ENCODE results near the gene CSAD. TPM values are rescaled to one million over a fixed set of nuclear protein-coding genes. Genes with fewer than 3 reads are reported as not detected.

The CSAD gene
- total RNA-seq, 1 experiment from 2014 or later, result 32.3 TPM

DNA sequence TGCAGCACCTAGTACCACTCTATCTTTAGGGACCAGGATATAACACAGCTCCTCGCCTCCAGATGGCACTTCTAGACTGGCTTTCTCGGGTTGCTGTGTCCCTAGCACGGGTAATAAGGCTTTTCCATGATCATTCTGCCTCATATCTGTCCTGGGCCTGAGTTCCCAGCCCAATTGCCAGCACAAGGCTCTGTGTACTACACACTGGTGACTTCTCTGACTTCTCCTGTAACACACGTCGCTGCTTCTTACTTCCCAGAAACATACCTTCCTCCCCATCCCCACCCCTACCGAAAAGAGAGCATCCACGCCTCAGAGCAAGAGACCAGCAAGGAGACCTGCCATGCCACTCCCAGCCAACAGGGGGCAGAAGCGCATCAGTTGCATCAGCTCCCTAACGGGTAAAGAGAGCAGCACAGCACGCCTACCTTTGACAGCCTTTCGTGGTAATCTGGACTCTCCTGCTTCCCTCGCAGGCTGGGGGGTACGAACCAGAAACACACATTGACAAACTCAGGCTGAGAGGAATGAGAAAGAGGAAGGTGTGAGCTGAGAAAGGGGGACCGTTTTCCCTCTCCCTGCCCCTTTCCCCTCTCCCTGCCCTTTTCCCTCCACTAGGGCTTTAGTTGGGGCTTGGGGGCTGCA lies 21.4 kb downstream of the CSAD start:
- no peaks in the 10 kb centered on the region for H3K27me3 ChIP-seq (replicated peaks; ENCODE audit: insufficient read depth, low read depth, low read length, poor library complexity)
- peaks cover 3% of the 10 kb centered on the region for H3K4me1 ChIP-seq (ENCODE audit: insufficient read depth, low read length, poor library complexity, severe bottlenecking)
- peak; percentile 89 for DNase-seq (ENCODE audit: low spot score)
- ChIA-PET POLR2A (ENCODE audit: low non-redundant PET) (no interaction called here), CTCF (interaction anchor here (1.0 to 2.3 kb wide), 4 partner anchors 21 to 162 kb away, joined by 3 to 11 read pairs (median 7); partner anchors contain the start of genes AAAS, CSAD and ZNF740)
- no TSS peak for BruUV-seq (replicated peaks)
- no peak overlapping the region for H3K4me3 ChIP-seq (ENCODE audit: low read depth, low read length, poor library complexity, severe bottlenecking)
- H3K36me3 ChIP-seq (ENCODE audit: insufficient read depth, low read length, poor library complexity, severe bottlenecking), result no peaks in the 10 kb centered on the region
- H3K9me3 ChIP-seq (ENCODE audit: low read depth, low read length, poor library complexity, severe bottlenecking), result no peaks in the 10 kb centered on the region
- TF ChIP-seq, protein P1, sequence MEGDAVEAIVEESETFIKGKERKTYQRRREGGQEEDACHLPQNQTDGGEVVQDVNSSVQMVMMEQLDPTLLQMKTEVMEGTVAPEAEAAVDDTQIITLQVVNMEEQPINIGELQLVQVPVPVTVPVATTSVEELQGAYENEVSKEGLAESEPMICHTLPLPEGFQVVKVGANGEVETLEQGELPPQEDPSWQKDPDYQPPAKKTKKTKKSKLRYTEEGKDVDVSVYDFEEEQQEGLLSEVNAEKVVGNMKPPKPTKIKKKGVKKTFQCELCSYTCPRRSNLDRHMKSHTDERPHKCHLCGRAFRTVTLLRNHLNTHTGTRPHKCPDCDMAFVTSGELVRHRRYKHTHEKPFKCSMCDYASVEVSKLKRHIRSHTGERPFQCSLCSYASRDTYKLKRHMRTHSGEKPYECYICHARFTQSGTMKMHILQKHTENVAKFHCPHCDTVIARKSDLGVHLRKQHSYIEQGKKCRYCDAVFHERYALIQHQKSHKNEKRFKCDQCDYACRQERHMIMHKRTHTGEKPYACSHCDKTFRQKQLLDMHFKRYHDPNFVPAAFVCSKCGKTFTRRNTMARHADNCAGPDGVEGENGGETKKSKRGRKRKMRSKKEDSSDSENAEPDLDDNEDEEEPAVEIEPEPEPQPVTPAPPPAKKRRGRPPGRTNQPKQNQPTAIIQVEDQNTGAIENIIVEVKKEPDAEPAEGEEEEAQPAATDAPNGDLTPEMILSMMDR (conservative IDR thresholded peaks at IDR 0.05; ENCODE audit: low read depth, low read length), result peak; percentile 99
- TF ChIP-seq EZH2 (IDR thresholded peaks at IDR 0.05; ENCODE audit: borderline replicate concordance, low read depth, low read length, poor library complexity, severe bottlenecking), result no peak
- intact Hi-C loops (cut with micrococcal nuclease; ENCODE audit: unreplicated experiment), result loop anchor here (1.0 kb wide), 1 partner anchor 128 kb away; no protein-coding TSS in a partner anchor
- peak overlapping the region; percentile 43 for H3K27ac ChIP-seq (ENCODE audit: low read depth, low read length, poor library complexity, severe bottlenecking)

DNA sequence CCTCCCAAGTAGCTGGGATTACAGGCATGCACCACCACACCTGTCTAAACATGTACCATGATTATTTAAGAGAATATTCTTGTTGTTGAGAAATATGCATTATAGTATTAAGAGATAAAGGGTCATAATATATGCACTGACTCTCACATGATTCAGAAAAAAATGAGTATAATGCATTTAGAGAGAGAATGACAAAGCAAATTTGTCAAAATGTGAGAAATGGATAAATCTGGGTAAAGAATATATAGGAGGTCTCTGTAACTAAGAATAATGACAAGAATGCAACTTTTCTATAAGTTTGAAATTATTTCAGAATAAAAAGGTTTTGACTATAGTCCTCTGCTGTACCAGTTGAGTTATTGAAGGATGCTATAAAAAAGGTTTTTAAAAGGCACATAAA lies 28.3 kb downstream of the CSAD start:
- no peaks in the 10 kb centered on the region for H3K36me3 ChIP-seq (ENCODE audit: insufficient read depth, low read length, poor library complexity, severe bottlenecking)
- no peak for DNase-seq (ENCODE audit: low spot score)
- H3K27ac ChIP-seq (ENCODE audit: low read depth, low read length, poor library complexity, severe bottlenecking), result no peak overlapping the region
- H3K4me3 ChIP-seq (ENCODE audit: low read depth, low read length, poor library complexity, severe bottlenecking), result no peak overlapping the region
- H3K4me1 ChIP-seq (ENCODE audit: insufficient read depth, low read length, poor library complexity, severe bottlenecking), result no peaks in the 10 kb centered on the region
- intact Hi-C loops (cut with micrococcal nuclease; ENCODE audit: unreplicated experiment), result no loop called here
- ChIA-PET CTCF (no interaction called here), POLR2A (ENCODE audit: low non-redundant PET) (no interaction called here)
- H3K27me3 ChIP-seq (replicated peaks; ENCODE audit: insufficient read depth, low read depth, low read length, poor library complexity), result no peaks in the 10 kb centered on the region
- BruUV-seq (replicated peaks), result no TSS peak
- TF ChIP-seq, protein P1 (conservative IDR thresholded peaks at IDR 0.05; ENCODE audit: low read depth, low read length), result no peak
- no peak for TF ChIP-seq EZH2 (IDR thresholded peaks at IDR 0.05; ENCODE audit: borderline replicate concordance, low read depth, low read length, poor library complexity, severe bottlenecking)
- no peaks in the 10 kb centered on the region for H3K9me3 ChIP-seq (ENCODE audit: low read depth, low read length, poor library complexity, severe bottlenecking)

DNA sequence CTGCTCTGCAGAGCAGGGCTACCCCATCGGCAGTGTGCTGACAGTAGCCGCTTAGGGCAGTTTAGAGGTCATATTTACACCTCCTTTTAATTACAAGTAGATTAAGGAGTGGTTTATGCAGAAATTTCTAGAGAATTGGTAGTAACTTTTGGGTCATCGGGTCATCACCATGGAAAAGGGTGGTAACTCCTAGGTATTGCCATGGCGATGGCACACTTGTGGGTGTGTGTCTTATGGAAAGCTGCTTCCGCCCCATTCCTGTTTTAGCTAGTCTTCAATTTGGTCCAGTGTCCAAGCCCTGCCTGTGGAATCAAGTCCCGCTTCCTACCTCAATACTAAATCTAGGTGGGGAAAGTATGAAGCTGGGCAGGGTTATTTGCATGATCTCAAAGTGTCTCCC lies 29.7 kb downstream of the CSAD start:
- intact Hi-C loops (cut with micrococcal nuclease; ENCODE audit: unreplicated experiment), result no loop called here
- Histone ChIP-seq H3K27me3 (replicated peaks; ENCODE audit: insufficient read depth, low read depth, low read length, poor library complexity) (no peaks in the 10 kb centered on the region), H3K27ac (ENCODE audit: low read depth, low read length, poor library complexity, severe bottlenecking) (no peak overlapping the region), H3K4me3 (ENCODE audit: low read depth, low read length, poor library complexity, severe bottlenecking) (no peak overlapping the region), H3K9me3 (ENCODE audit: low read depth, low read length, poor library complexity, severe bottlenecking) (no peaks in the 10 kb centered on the region), H3K36me3 (ENCODE audit: insufficient read depth, low read length, poor library complexity, severe bottlenecking) (no peaks in the 10 kb centered on the region), H3K4me1 (ENCODE audit: insufficient read depth, low read length, poor library complexity, severe bottlenecking) (no peaks in the 10 kb centered on the region)
- no peak for TF ChIP-seq EZH2 (IDR thresholded peaks at IDR 0.05; ENCODE audit: borderline replicate concordance, low read depth, low read length, poor library complexity, severe bottlenecking)
- TF ChIP-seq, protein P1 (conservative IDR thresholded peaks at IDR 0.05; ENCODE audit: low read depth, low read length), result no peak
- BruUV-seq (replicated peaks), result no TSS peak
- no peak for DNase-seq (ENCODE audit: low spot score)
- CTCF ChIA-PET, result no interaction called here
- POLR2A ChIA-PET (ENCODE audit: low non-redundant PET), result no interaction called here
